ENCODE data around the gene GSG1L2. TPM values are rescaled to one million over a fixed set of nuclear protein-coding genes. Genes with fewer than 3 reads are reported as not detected.

GSG1L2 gene
- total RNA-seq, 1 experiment from 2014 or later: not detected

DNA sequence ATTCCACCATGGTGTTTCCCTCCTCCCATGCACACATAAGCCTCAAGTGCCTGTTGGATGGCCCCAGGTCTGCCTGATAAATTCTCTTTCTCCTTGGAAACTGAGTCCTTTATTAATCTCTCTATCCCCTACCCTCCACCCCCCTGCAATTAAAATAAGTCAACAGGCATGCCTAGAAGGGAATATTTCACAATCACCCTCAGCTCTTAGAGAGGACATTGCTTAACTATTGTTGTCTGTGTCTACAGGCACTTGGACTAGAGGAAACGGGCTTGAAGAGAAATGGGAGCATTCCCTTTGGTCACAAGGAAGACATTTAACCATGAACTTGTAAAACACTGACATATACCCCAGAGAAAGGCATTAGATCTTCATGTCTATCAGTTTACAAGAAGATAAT is 43.7 kb upstream of the GSG1L2 start:
- ATAC-seq (no peak), DNase-seq (ENCODE audit: low read depth, low spot score) (no peak)
- ChIA-PET POLR2A (no interaction called here), CTCF (no interaction called here)
- no peak overlapping the region for H3K27ac ChIP-seq (ENCODE audit: low read length)
- no peaks in the 10 kb centered on the region for H3K9me3 ChIP-seq (ENCODE audit: control insufficient read depth, insufficient read depth, low read depth, low read length)
- intact Hi-C loops (cut with micrococcal nuclease; ENCODE audit: unreplicated experiment): no loop called here
- BruUV-seq (replicated peaks): no TSS peak
- in situ Hi-C loops (cut with HindIII; ENCODE audit: low pct_unique_long_range_greater_than_20kb, low sequenced_read_pairs): no loop called here
- TF ChIP-seq SIN3A (IDR thresholded peaks at IDR 0.05; ENCODE audit: borderline replicate concordance, insufficient read depth, low read depth, low read length) (no peak), POLR2AphosphoS5 (IDR thresholded peaks at IDR 0.05; ENCODE audit: low read depth, low read length) (no peak), TCF7L2 (IDR thresholded peaks at IDR 0.05; ENCODE audit: low read depth, low read length) (no peak)
- TF ChIP-seq, protein P1, sequence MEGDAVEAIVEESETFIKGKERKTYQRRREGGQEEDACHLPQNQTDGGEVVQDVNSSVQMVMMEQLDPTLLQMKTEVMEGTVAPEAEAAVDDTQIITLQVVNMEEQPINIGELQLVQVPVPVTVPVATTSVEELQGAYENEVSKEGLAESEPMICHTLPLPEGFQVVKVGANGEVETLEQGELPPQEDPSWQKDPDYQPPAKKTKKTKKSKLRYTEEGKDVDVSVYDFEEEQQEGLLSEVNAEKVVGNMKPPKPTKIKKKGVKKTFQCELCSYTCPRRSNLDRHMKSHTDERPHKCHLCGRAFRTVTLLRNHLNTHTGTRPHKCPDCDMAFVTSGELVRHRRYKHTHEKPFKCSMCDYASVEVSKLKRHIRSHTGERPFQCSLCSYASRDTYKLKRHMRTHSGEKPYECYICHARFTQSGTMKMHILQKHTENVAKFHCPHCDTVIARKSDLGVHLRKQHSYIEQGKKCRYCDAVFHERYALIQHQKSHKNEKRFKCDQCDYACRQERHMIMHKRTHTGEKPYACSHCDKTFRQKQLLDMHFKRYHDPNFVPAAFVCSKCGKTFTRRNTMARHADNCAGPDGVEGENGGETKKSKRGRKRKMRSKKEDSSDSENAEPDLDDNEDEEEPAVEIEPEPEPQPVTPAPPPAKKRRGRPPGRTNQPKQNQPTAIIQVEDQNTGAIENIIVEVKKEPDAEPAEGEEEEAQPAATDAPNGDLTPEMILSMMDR (IDR thresholded peaks at IDR 0.05): no peak
- TF ChIP-seq, protein P2, sequence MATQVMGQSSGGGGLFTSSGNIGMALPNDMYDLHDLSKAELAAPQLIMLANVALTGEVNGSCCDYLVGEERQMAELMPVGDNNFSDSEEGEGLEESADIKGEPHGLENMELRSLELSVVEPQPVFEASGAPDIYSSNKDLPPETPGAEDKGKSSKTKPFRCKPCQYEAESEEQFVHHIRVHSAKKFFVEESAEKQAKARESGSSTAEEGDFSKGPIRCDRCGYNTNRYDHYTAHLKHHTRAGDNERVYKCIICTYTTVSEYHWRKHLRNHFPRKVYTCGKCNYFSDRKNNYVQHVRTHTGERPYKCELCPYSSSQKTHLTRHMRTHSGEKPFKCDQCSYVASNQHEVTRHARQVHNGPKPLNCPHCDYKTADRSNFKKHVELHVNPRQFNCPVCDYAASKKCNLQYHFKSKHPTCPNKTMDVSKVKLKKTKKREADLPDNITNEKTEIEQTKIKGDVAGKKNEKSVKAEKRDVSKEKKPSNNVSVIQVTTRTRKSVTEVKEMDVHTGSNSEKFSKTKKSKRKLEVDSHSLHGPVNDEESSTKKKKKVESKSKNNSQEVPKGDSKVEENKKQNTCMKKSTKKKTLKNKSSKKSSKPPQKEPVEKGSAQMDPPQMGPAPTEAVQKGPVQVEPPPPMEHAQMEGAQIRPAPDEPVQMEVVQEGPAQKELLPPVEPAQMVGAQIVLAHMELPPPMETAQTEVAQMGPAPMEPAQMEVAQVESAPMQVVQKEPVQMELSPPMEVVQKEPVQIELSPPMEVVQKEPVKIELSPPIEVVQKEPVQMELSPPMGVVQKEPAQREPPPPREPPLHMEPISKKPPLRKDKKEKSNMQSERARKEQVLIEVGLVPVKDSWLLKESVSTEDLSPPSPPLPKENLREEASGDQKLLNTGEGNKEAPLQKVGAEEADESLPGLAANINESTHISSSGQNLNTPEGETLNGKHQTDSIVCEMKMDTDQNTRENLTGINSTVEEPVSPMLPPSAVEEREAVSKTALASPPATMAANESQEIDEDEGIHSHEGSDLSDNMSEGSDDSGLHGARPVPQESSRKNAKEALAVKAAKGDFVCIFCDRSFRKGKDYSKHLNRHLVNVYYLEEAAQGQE (IDR thresholded peaks at IDR 0.05; ENCODE audit: insufficient read depth in 1 of 2, low read depth in 2 of 2, low read length in 1 of 2): no peak
- no peaks in the 10 kb centered on the region for H3K36me3 ChIP-seq (ENCODE audit: control insufficient read depth, insufficient read depth, low read length)
- H3K4me3 ChIP-seq (ENCODE audit: low read depth in 2 of 2, low read length in 2 of 2): no peak overlapping the region
- no peaks in the 10 kb centered on the region; the same call in 1 of the 2 replicates for H3K27me3 ChIP-seq (ENCODE audit: control insufficient read depth, insufficient read depth, low read length)
- no peaks in the 10 kb centered on the region for H3K4me1 ChIP-seq (ENCODE audit: control insufficient read depth, insufficient read depth, low read length)

DNA sequence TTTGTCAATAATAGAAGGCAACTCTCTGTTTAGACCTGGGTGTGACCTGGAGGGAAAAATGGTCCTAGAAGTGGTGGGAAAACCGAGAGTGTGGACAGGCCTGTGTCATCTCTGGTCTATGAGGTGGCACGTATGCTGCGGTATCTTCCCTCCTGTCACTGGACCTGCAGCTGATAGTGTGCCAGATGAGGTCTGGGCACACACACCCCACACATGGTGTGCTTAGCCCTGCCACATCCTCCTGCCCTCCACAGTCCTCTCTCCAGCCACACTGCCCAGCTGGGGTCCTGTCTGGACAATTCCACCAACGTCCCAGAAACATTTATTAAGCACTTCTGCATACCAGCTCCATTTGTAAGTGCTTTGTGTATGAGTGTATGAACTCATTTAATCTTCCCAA is 41.1 kb upstream of the GSG1L2 start:
- POLR2A ChIA-PET: no interaction called here

More for the DNA sequence above, 41.1 kb upstream of the GSG1L2 start:
- no peak overlapping the region for H3K4me3 ChIP-seq (ENCODE audit: low read depth in 2 of 2, low read length in 2 of 2)
- in situ Hi-C loops (cut with HindIII; ENCODE audit: low pct_unique_long_range_greater_than_20kb, low sequenced_read_pairs): no loop called here
- H3K4me1 ChIP-seq (ENCODE audit: control insufficient read depth, insufficient read depth, low read length): no peaks in the 10 kb centered on the region
- no peak for DNase-seq (ENCODE audit: low read depth, low spot score)
- TF ChIP-seq, protein P2 (IDR thresholded peaks at IDR 0.05; ENCODE audit: insufficient read depth in 1 of 2, low read depth in 2 of 2, low read length in 1 of 2): no peak
- TF ChIP-seq TCF7L2 (IDR thresholded peaks at IDR 0.05; ENCODE audit: low read depth, low read length): no peak
- no peak for TF ChIP-seq POLR2AphosphoS5 (IDR thresholded peaks at IDR 0.05; ENCODE audit: low read depth, low read length)
- no peak for TF ChIP-seq SIN3A (IDR thresholded peaks at IDR 0.05; ENCODE audit: borderline replicate concordance, insufficient read depth, low read depth, low read length)
- H3K36me3 ChIP-seq (ENCODE audit: control insufficient read depth, insufficient read depth, low read length): no peaks in the 10 kb centered on the region
- intact Hi-C loops (cut with micrococcal nuclease; ENCODE audit: unreplicated experiment): no loop called here
- H3K27me3 ChIP-seq (ENCODE audit: control insufficient read depth, insufficient read depth, low read length): no peaks in the 10 kb centered on the region; the same call in 1 of the 2 replicates
- no TSS peak for BruUV-seq (replicated peaks)
- ATAC-seq: no peak
- H3K27ac ChIP-seq (ENCODE audit: low read length): no peak overlapping the region
- no peaks in the 10 kb centered on the region for H3K9me3 ChIP-seq (ENCODE audit: control insufficient read depth, insufficient read depth, low read depth, low read length)
- CTCF ChIA-PET: interaction anchor here (0.6 kb wide), 1 partner anchor 27 kb away, joined by 3 read pairs; no protein-coding TSS in a partner anchor

Data from Panc1 (cell line).